Peyer's patch (tissue), 4 donors: Measurements from ENCODE around the gene SLC4A11.

Experiments
- CTCF ChIP-seq, 6 experiments: fragments of 450-650 bp in 4 of 6; fragments of 200-600 bp in 2 of 6; sonication (generic) in 1 of 6; IDR thresholded peaks; one replicate each; pipeline ENCODE4 v1.5.1; 2017 to 2019; ENCODE audit warnings: antibody characterized with exemption in 6 of 6, mild to moderate bottlenecking in 3 of 6, moderate library complexity in 1 of 6
- POLR2A ChIP-seq, 2 donors: fragments of 450-650 bp; IDR thresholded peaks; one replicate each; pipeline ENCODE4 v1.5.1; 2017; ENCODE audit warnings: antibody characterized with exemption in 2 of 2, mild to moderate bottlenecking in 2 of 2, moderate library complexity in 2 of 2

- TF ChIP-seq CTCF (IDR thresholded peaks at IDR 0.05) (no peak), POLR2A (IDR thresholded peaks at IDR 0.05) (no peak)
Measured at GRCh38 chr20:3229798-3230197, 9.2 kb downstream of the SLC4A11 start.
